Left renal cortex interstitium (tissue), 4 donors: Measurements from ENCODE around the gene CFAP53. TPM values are rescaled to one million over a fixed set of nuclear protein-coding genes. Genes with fewer than 3 reads are reported as not detected.
"Not testable (repeated sequence)": the region's sequence is repeated elsewhere in the genome, so short reads cannot be mapped to it uniquely, and the experiment has no call there.

Experiments used
- DNase-seq, 4 donors: peaks; one replicate each; pipeline ENCODE4 v3.0.0-alpha.2; 2013; ENCODE audit warnings: low read depth in 4 of 4, low spot score in 2 of 4, missing footprints in 1 of 4
- polyA plus RNA-seq, 4 donors: library from polyadenylated mRNA; unstranded; fragments of 120-200 nt; gene quantifications; one replicate each; pipeline ENCODE4 v1.2.1, GENCODE V29; 2013; ENCODE audit not compliant: insufficient read length in 4 of 4

The CFAP53 gene
- polyA plus RNA-seq, 4 donors, result 3.3 to 4.6 (median 4.1) TPM

DNA sequence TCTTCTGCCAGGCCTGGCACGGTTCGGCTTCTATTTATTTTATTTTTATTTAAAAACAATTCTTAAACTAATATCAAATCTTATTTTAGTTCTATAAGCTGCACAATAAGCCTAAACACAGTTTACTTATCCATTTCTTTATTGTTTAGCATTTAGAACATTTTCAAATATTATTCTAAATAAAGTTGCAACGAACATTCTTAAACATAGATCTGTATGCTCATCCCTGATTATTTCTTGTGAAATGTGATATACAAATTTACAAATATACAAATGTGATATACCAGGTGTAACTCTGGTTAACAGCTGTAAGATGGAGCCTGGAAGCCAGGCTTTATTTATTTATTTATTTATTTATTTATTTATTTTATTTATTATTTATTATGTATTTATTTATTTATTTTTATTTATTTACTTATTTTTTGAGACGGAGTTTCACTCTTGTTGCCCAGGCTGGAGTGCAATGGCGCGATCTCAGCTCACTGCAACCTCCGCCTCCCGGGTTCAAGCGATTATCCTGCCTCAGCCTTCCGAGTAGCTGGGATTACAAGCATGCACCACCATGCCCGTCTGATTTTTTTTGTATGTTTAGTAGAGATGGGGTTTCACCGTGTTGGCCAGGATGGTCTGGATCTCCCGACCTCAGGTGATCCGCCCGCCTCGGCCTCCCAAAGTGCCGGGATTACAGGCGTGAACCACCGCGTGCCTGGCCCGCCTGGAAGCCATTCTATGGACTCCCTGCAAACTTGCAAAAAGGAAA lies 22.2 kb upstream of the CFAP53 start:
- not testable (repeated sequence) for DNase-seq

DNA sequence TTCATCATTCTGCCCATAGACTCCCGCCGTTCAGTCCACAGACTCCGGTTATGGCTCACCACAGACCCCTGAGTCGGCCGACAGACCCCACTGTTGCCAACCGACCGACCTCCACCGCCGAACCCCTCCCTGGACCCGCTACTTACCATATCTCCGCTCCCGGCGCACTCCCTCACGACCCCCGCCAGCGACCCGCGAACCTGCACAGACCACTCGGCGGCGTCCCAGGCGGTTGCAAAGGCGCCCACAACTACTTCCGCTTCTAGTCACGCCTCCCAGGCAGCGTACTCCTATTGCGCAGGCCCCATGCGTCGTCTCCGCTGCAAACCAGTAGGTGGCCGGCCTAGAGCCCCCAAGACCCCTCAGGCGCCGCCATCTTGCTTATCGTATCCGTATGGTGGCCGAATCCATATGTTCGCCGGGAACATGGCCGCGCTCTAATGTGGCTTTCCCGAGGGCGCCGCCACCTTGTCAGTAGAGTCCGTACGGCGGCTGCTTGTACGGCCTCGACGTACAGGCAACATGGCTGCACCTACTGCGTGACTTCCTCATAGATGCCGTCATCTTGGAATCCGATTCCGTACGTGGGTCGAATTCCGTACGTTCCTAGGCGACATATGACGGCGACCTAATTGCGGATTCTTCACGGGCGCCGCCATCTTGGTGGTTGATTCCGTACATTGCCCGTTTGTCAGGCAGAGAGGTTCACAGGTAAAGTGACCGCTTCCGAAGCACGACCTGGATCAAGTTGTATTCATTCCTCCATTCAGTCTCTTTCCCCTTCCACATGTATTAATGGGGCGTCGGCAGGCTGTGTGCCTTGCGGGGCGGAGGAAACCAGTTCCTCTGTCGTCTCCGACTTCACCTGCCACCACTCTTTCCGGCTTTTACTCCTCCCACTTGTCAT lies 21.4 kb upstream of the CFAP53 start, which contains the start of gene CXXC1:
CXXC1 (minus strand) TSS at position 252 of the 907 bp plus-strand sequence; CDS start at position 149, 103 bp downstream.
- peak; percentile 96 to 99 (median 98) for DNase-seq

DNA sequence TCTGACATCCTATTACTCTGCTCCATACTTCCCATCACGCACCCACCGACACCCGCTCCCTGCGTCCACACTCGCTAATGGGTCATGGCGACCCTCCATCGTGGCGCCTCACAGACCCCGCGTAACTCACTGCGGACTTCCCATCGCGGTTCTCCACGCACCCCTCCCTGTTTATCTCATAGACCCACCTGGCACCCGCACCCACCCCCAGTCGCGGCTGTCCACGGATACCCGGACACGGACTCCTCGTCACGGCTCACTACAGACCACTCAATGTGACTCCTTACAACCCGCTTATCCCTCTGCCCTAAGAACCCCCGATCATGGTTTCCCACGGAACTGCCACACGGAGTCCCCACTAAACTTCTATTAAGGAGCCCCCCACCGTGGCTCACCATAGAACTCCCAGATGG lies 20.7 kb upstream of the CFAP53 start:
- no peak for DNase-seq

DNA sequence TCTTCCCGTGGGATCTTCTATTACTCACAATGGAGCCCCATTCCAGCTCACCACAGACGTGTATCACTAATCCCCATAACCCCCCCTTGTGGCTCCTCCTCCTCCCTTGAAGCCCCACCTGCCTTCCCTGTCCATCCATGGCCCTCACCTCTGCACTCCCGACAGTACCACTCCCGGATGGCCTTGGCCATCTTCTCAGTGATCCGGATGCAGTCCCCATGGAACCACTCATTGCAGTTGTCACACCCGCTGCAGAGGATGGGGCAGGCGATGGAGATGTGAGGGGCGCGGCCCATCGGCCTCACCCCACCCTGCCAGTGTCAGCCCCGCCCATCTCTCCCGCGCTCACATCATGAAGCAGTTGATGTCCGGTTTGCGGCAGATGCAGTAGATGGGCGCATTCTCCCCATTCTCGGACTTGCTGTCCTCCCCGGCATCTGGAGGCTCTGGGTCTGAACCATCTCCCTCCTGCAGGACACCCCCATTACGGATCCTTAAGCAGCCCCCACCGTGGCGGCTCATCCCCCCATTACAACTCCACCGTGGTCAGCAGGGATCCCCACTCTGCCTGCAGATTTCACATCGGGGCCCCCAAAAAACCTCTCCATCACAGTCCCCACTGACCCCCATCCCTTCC lies 20.2 kb upstream of the CFAP53 start:
- no peak for DNase-seq

DNA sequence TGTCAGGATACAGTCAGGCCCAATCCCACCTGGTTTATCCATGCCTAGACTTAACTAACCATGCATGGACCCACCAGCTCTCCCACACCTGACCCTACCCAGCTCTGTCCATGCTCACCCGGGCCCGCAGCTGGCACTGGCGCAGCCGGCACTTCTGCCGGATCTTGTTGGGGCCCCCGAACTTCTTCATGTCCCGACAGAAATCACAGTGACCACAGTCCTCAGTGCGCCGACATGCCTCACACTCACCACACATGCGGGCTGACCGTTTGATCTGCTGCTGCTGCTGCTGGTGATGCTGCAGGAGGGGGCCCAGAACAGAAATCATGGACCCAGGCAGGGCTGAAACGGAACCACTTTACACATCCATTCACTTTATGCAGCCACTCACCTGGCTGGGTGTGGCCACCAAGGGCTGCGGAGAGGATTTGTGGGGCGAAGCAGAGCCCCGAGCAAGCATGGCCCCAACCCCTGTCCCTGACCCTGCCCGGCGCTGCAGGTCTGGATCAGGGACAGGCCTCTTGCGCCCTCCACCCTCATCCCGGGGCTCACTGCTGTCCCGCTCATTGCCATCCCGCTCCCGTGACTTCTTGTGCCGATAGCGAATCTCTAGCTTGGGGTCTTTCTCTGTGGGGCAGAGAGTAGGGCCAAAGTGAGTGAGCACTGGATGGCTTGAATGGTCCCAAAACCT lies 19.5 kb upstream of the CFAP53 start:
- DNase-seq, result no peak

DNA sequence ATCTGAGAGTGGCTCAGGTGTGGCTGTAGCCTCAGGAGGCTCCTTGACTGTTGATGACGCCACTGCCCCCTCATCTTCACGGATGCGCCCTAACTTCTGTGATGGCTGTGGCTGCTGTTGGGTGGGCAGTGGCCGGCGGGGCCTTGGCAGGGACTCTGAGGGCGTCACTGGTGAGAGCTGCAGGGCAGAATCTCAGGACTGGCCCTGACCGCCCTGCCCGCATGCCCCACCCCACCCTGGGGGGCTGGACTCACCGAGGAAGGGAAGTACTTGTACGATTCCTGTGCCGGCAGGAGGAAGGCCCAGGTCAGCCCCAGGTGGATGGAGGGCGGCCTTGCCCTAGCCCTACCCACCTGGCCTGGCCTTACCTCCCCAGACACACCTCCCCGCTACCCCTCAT lies 18.8 kb upstream of the CFAP53 start:
- DNase-seq, result no peak

DNA sequence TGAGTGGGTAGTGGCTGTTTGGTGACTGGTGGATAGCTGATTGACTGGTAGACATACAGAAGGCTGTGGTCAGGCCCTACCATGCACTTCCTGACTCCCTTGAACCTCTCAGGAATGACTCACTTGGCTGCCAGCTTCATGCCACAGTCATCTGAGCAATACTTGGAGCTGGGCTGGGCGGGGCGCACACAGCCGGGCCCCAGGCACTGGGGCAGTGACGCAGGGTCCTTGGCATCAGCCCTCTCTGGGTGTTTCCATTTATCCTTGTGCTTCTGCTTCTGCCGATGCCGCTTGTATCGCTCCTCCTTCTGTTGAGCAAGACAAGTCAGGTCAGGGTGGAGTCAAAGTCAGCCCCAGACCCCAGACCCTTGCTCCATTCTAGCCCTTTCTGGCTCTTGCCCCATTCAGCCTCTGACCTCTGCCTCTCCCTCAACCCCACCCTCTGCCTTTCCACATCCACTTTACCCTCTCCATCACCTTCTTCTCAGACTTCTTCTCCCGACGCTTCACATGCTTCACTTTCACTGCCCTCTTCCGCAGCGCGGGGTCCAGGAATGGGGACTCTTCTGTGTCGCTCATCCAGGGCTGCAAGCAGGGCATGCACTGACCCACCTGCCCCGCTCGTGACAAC lies 18.1 kb upstream of the CFAP53 start:
- no peak for DNase-seq

DNA sequence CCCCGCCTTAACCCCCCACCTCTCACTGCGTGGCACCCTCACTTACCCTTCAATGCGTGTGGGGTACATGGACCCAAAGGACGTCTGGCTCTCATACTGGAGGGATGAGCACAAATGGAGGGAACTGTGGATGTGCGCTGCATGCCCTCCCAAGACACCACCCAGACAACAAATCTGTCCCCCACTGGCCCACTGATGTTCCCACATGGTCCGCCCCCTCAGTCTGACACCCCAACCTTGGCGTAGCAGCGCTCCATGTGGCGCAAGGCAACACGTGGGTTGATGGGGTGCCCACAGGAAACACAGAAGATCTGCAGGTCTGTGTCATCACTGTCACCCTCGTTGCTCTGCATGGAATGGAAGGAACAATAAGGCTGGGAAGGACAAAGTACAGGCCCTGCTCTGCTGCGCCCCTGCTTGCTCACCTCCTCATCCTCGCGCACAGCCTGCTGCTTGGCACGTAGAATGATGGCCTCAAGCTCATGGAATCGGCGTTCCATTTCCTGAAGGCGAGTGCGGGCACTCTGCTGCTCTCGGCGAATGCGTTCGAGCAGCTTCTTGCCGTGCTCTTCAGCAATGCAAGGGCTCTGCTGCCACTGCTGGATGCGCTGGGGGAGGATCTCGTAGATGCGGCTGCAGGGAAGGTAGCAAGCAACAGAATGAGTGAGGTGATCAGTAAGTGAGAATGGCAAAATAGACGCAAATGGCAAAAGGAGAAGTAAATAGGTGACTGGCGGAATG lies 17.3 kb upstream of the CFAP53 start:
- DNase-seq, result no peak

DNA sequence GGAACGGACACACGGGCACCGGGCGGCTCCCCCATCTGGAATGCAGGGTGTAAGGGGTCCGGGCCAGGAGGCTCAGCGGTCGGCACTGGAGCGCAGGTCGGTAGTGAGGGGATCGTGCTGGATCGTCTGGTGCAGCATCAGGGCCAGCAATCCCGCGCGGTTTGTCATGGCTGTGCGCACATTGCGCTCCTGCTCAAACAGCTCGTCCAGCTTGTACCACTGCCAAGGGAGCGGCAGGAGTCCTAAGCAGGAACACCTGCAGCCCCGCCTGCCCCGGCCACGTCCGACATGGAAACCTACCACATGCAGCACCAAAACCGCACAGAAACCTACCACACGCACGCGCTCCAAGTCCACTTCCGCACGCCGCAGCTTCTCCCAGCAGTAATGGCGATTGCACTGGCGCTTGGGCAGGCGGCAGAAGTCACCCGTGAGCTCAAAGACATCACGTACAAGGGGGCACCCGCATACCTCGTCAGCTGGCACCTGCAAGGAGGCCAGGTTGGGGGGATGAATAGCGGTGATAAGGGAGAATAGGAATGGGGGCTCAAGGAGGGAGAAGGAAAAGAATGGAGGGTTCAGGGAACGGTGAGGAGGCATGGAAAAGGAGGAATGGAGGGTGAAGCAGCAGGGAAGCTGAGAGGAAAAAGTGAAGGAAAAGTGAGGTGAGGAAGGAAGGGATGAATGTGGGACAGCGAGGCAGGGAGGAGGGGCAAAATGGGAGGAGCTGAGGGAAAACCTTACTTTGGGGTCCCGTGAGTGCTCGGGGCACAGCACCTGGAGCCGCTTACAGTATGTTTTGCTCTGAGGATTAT lies 16.4 kb upstream of the CFAP53 start:
- no peak for DNase-seq

DNA sequence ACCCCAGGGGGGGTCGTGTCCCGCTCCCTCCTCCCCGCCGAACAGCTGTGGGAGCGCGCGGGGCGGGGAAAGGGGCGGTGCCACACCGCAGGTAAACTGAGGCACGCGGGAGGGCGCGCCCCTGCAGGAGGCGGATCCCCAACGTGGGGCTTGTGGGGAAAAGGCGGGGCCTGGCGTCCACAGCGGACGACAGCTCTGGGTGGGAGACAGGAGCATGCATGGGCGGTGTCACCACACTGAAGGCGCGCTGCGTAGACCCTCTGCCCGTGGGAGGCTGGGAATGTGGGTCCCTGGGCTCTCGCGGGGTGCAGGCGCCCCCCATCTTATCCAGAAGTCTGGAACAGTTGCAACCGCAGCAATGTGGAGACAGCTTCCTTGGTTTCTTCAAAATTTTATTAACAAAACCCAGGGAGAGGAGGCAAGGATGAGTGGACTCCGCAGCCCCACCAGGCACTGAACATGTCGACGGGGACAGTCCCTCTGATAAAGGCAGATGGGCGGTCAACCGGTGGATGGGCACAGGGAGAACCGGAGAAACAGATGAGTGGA lies 15.8 kb upstream of the CFAP53 start:
- DNase-seq, result no peak

DNA sequence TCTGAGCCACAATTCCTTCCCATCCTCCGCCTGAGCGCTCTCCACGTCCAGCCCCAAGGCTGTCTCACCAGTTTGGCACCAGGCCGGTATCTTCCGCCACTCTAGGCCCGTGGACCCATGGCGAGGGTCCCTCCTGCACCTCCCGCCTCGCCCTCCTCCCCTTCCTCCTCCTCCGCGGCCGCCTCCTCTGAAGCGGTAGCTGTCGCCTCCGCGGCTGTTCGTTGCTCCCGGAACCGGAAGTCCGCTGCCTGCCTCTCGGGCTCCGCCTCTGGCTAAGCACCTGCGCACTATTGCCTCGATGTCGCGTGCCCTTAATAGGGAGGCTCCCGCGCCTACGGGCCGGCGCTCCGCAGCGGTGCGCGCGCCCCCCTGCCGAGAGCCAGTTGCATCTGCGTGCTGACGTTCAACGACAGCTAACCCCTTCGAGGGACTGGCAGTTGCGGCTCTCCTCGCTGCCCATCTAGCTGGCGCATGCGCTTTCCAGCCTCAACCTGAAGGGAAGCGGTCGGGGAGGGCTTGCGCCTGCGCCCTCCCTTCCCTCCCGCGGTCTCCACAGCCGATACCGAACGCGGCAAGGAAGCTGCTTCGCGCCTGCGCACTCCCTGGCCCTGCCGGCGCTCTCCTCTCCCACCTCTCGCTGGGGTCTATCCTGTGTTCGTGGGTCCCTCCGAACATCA lies 15.1 kb upstream of the CFAP53 start, which contains the start of gene MBD1:
MBD1 (minus strand) TSS at position 229 of the 677 bp plus-strand sequence. CDS start 1,531 bp downstream, outside the sequence.
- DNase-seq, result peak; percentile 91 to 97 (median 94)

DNA sequence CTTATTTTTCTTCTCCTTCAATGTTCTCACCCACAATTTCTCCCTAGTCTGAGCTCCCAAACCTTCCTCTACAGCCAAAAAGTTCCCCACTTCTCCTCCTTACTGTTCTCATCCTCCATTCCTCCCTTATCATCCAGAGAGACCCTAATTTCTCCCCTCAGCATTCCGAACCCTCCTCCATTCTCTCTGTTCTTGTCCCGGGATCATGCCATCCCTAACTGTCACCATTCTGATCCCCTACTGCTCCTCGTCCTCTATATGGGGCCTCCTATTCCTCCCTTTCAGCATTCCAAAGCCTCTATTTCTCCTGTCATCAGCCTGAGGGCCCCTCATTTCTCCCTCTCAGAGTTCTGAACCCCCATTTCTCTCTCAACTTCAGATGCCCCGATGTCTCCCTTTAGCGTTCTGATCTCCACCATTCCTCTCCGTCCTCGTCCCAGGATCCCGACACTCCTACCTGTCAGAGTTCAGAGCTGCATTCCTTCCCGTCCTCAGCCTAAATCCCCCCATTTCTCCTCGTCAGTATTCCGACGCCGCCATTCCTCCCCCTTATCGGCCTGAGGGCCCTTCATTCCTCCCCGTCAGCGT lies 14.5 kb upstream of the CFAP53 start:
- DNase-seq, result no peak

DNA sequence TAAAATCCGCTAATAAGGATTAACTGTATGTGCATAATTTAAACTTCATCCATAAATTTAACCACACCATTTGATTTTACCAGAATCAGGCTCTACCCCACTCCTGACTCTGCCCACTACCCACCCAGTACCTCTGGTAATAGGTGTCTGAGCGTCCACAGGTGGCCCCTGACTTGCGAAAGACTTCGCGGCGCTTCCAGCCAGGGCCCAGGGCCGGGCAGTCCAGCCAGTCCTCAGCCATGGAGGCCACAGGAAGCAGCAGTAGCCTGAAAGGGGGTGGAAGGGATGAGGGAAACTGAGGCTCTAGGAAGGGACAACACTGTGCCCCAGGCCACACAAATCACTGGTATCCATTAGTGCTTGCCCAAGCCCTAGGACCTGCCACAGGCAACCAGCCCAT lies 13.5 kb upstream of the CFAP53 start:
- DNase-seq, result no peak

DNA sequence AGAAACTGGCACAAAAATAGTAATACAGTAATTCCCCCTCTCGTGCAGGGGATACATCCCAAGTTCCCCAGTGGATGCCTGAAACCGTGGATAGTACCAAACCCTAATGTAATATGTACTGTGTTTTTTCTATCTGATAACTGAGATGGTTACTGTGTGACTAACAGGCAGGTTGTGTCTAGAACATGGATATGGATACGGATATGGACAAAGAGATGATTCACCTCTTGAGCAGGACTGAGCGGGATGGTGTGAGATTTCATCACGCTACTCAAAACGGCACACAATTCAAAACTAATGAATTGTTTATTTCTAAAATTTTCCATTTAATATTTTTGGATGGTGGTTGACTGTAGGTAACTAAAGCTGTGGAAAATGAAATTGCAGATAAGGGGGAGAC lies 11.6 kb upstream of the CFAP53 start:
- DNase-seq, result no peak

DNA sequence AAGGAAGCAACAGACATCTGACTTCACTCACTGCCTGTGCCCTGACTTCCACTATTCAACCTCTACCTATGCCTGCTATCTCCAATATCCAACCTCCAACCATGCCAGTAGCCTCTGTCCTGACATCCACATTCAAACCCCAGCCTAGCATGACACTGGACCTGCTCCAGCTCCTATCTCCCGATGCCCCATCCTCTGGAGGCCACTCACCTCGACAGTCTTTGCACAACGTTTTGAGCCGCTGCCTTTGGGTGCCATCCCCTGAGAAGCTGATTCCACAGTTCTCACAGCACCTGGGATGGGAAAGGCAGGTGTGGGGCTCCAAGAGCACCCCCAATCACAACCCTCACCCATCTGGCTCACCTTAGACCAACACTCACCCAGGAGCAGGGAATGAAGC lies 10.2 kb upstream of the CFAP53 start:
- no peak for DNase-seq

DNA sequence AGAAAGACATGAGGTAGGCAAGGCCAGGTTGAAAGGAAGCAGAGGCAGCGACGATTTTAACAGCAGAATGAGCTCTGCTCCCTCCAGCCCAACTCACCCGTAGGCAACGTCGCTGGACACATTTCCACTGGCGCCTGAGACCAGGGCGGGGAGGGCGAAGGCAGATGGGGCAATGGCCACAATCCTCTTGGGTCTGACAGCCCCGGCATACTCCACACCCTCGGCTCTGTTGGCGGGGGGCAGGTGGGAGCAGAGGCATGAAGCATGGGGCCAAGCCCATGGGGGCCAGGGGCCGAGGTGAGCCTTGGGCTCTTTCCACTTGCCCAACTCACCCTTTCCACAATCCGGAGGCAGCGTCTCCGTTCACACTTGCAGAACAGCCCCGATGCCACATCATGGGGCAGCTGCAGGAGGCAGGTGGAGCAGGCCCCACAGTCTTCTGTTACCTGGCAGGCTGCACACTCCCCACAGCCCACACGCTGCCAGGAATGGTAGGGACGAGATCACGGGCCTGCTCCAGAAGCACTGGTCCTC lies 9.3 kb upstream of the CFAP53 start:
- no peak for DNase-seq

DNA sequence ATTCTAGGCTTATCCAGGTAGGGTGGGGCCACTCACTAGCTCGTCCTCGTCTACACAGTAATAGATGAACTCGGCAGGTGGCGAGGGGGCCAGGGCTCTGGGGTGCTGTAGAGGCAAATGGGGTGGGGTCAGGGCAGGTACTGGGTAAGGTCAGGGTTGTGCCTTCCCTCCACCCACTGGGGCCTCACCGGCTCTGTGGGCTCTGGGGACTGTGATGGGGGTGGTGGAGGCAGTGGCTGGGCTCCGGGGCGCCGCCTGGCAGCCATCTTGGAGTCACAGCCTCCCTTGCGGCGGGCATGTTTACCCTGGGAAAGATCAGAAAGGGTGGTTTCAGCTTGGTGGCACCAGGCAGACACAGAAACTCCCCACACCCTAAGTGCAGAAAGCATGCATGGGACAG lies 8.6 kb upstream of the CFAP53 start:
- DNase-seq, result no peak
